Mucosa of stomach (tissue), 1 donor: ENCODE measurements around the gene GTPBP2.

Experiments used
- H3K27me3 ChIP-seq: one replicate; pipeline ENCODE4 v1.7.0; 2013; ENCODE audit warnings: mild to moderate bottlenecking, low read length; ENCODE audit not compliant: control insufficient read depth, insufficient read depth
- H3K36me3 ChIP-seq: one replicate; pipeline ENCODE4 v1.7.0; 2013; ENCODE audit warnings: low read length; ENCODE audit not compliant: control insufficient read depth, insufficient read depth
- H3K4me1 ChIP-seq: one replicate; pipeline ENCODE4 v1.7.0; 2013; ENCODE audit warnings: mild to moderate bottlenecking, low read length; ENCODE audit not compliant: control insufficient read depth, insufficient read depth
- H3K4me3 ChIP-seq: one replicate; pipeline ENCODE4 v1.7.0; 2013; ENCODE audit warnings: low read length
- H3K9ac ChIP-seq: one replicate; pipeline ENCODE4 v1.7.0; 2013; ENCODE audit warnings: mild to moderate bottlenecking, low read length, moderate library complexity
- H3K9me3 ChIP-seq: one replicate; pipeline ENCODE4 v1.7.0; 2013; ENCODE audit warnings: mild to moderate bottlenecking, low read length, moderate library complexity; ENCODE audit not compliant: control insufficient read depth
- donor health status: Pancreatic carcinoma.

The GTPBP2 gene

GRCh38 chr6:43627008-43627825 is 1.8 kb downstream of the GTPBP2 start:
- H3K4me3 ChIP-seq = no peak overlapping the region
- peak overlapping the region; percentile 69 for H3K9ac ChIP-seq

GRCh38 chr6:43625393-43625992 is 3.6 kb downstream of the GTPBP2 start:
- H3K27me3 ChIP-seq = no peaks in the 10 kb centered on the region
- no peaks in the 10 kb centered on the region for H3K9me3 ChIP-seq
- peaks cover 32% of the 10 kb centered on the region for H3K36me3 ChIP-seq
- no peak overlapping the region for H3K9ac ChIP-seq
- H3K4me1 ChIP-seq = peaks cover 16% of the 10 kb centered on the region
- no peak overlapping the region for H3K4me3 ChIP-seq

More at GRCh38 chr6:43627008-43627825, 1.8 kb downstream of the GTPBP2 start:
- Histone ChIP-seq H3K27me3 (no peaks in the 10 kb centered on the region), H3K36me3 (peaks cover 23% of the 10 kb centered on the region), H3K9me3 (no peaks in the 10 kb centered on the region), H3K4me1 (peaks cover 20% of the 10 kb centered on the region)

- Histone ChIP-seq H3K9me3 (no peaks in the 10 kb centered on the region), H3K27me3 (no peaks in the 10 kb centered on the region), H3K4me3 (no peak overlapping the region), H3K9ac (no peak overlapping the region), H3K4me1 (peaks cover 16% of the 10 kb centered on the region), H3K36me3 (peaks cover 32% of the 10 kb centered on the region)
Measured at GRCh38 chr6:43624786-43625288, 4.2 kb downstream of the GTPBP2 start.

GRCh38 chr6:43623880-43624785 is 4.9 kb downstream of the GTPBP2 start:
- Histone ChIP-seq H3K9ac (no peak overlapping the region), H3K36me3 (peaks cover 32% of the 10 kb centered on the region), H3K27me3 (no peaks in the 10 kb centered on the region), H3K4me3 (no peak overlapping the region), H3K4me1 (peaks cover 16% of the 10 kb centered on the region), H3K9me3 (no peaks in the 10 kb centered on the region)

GRCh38 chr6:43622541-43622940 is 6.5 kb downstream of the GTPBP2 start:
- Histone ChIP-seq H3K4me1 (peaks cover 10% of the 10 kb centered on the region), H3K9ac (no peak overlapping the region), H3K27me3 (no peaks in the 10 kb centered on the region), H3K9me3 (no peaks in the 10 kb centered on the region), H3K4me3 (no peak overlapping the region), H3K36me3 (peaks cover 32% of the 10 kb centered on the region)

GRCh38 chr6:43621836-43622180 is 7.3 kb downstream of the GTPBP2 start:
- H3K36me3 ChIP-seq = peaks cover 32% of the 10 kb centered on the region
- no peaks in the 10 kb centered on the region for H3K9me3 ChIP-seq
- H3K4me3 ChIP-seq = no peak overlapping the region
- no peak overlapping the region for H3K9ac ChIP-seq
- H3K4me1 ChIP-seq = peaks cover 3% of the 10 kb centered on the region
- H3K27me3 ChIP-seq = no peaks in the 10 kb centered on the region

- Histone ChIP-seq H3K4me1 (no peaks in the 10 kb centered on the region), H3K4me3 (no peak overlapping the region), H3K9me3 (no peaks in the 10 kb centered on the region), H3K36me3 (peaks cover 32% of the 10 kb centered on the region), H3K27me3 (no peaks in the 10 kb centered on the region), H3K9ac (no peak overlapping the region)
Measured at GRCh38 chr6:43621078-43621835, 7.8 kb downstream of the GTPBP2 start.

- Histone ChIP-seq H3K4me3 (no peak overlapping the region), H3K27me3 (no peaks in the 10 kb centered on the region), H3K4me1 (no peaks in the 10 kb centered on the region), H3K9me3 (no peaks in the 10 kb centered on the region), H3K36me3 (peaks cover 9% of the 10 kb centered on the region), H3K9ac (no peak overlapping the region)
Measured at GRCh38 chr6:43616725-43617472, 12.2 kb downstream of the GTPBP2 start.

GRCh38 chr6:43614396-43614730 is 14.7 kb downstream of the GTPBP2 start:
- Histone ChIP-seq H3K36me3 (no peaks in the 10 kb centered on the region), H3K9me3 (no peaks in the 10 kb centered on the region), H3K4me1 (no peaks in the 10 kb centered on the region), H3K4me3 (no peak overlapping the region), H3K27me3 (no peaks in the 10 kb centered on the region), H3K9ac (no peak overlapping the region)

- Histone ChIP-seq H3K4me3 (no peak overlapping the region), H3K36me3 (no peaks in the 10 kb centered on the region), H3K9ac (no peak overlapping the region), H3K27me3 (no peaks in the 10 kb centered on the region), H3K4me1 (no peaks in the 10 kb centered on the region), H3K9me3 (no peaks in the 10 kb centered on the region)
Measured at GRCh38 chr6:43613721-43614395, 15.2 kb downstream of the GTPBP2 start.
